CD4-positive, alpha-beta T cell (primary cell): ENCODE data around the gene PEDS1. TPM values are rescaled to one million over a fixed set of nuclear protein-coding genes. Genes with fewer than 3 reads are reported as not detected.
"Not testable (repeated sequence)": the region's sequence is repeated elsewhere in the genome, so short reads cannot be mapped to it uniquely, and the experiment has no call there.

ENCODE experiments used
- ATAC-seq: fragments of 200-7000 bp; cut with Tn5 transposase; one replicate; pipeline ENCODE4 v1.10.0; 2022; ENCODE audit warnings: mild to moderate bottlenecking; ENCODE audit not compliant: poor library complexity
- CTCF ChIA-PET: fragments of 350-600 bp; sonication (Branson Sonifier 250); formaldehyde crosslinking; loops from one replicate; lab custom pipeline; 2021; ENCODE audit warnings: antibody characterized with exemption, inconsistent platforms; lab: Charles Lee
- POLR2A ChIA-PET: fragments of 350-600 bp; sonication (Branson Sonifier 250); formaldehyde crosslinking; loops from one replicate; lab custom pipeline; 2021; ENCODE audit warnings: antibody characterized with exemption, inconsistent platforms; lab: Charles Lee
- DNase-seq, 14 experiments: peaks; one replicate each; pipeline ENCODE4 v3.0.0-alpha.2; 2013 to 2020; ENCODE audit warnings: mixed read lengths in 2 of 14
- H3K27ac ChIP-seq, 2 donors: one replicate each; pipeline versions ENCODE4 v1.5.1 to v1.7.0; 2013; ENCODE audit warnings: low read length in 2 of 2, low read depth in 1 of 2, mild to moderate bottlenecking in 1 of 2
- H3K27me3 ChIP-seq, 2 experiments: 1 replicate in 1 of 2; 2 replicates in 1 of 2; pipeline versions ENCODE4 v1.6.1 to v1.7.0; 2013; ENCODE audit warnings: low read length in 2 of 2, control low read depth in 1 of 2, mild to moderate bottlenecking in 1 of 2, moderate library complexity in 1 of 2; ENCODE audit not compliant: insufficient read depth in 2 of 2, control insufficient read depth in 1 of 2
- H3K36me3 ChIP-seq: one replicate; pipeline ENCODE4 v1.6.1; 2013; ENCODE audit warnings: low read length, control low read depth; ENCODE audit not compliant: insufficient read depth
- H3K4me1 ChIP-seq: one replicate; pipeline ENCODE4 v1.6.1; 2013; ENCODE audit warnings: low read length, control low read depth; ENCODE audit not compliant: insufficient read depth
- H3K4me3 ChIP-seq: one replicate; pipeline ENCODE4 v1.5.1; 2013; ENCODE audit warnings: mild to moderate bottlenecking, low read length, moderate library complexity
- H3K9me3 ChIP-seq, 2 experiments: 1 replicate in 1 of 2; 2 replicates in 1 of 2; pipeline versions ENCODE4 v1.6.1 to v1.7.0; 2013; ENCODE audit warnings: low read length in 2 of 2, mild to moderate bottlenecking in 2 of 2, control low read depth in 1 of 2, moderate library complexity in 1 of 2; ENCODE audit not compliant: control insufficient read depth in 1 of 2, insufficient read depth in 1 of 2
- H3K27ac Mint-ChIP-seq: one replicate; pipeline ENCODE4 v1.8.0; 2020; ENCODE audit warnings: mixed read lengths
- H3K27me3 Mint-ChIP-seq: one replicate; pipeline ENCODE4 v1.8.0; 2021; ENCODE audit warnings: mixed read lengths
- H3K36me3 Mint-ChIP-seq: one replicate; pipeline ENCODE4 v1.8.0; 2021; ENCODE audit warnings: low read depth, mixed read lengths
- H3K4me1 Mint-ChIP-seq: one replicate; pipeline ENCODE4 v1.8.0; 2021; ENCODE audit warnings: low read depth, mixed read lengths
- H3K4me3 Mint-ChIP-seq: one replicate; pipeline ENCODE4 v1.8.0; 2020; ENCODE audit warnings: mild to moderate bottlenecking, mixed read lengths
- H3K9me3 Mint-ChIP-seq: one replicate; pipeline ENCODE4 v1.8.0; 2020; ENCODE audit warnings: mixed read lengths
- intact Hi-C, 2 experiments: fragments of 100-400 bp; cut with DNase I in 1 of 2; cut with micrococcal nuclease in 1 of 2; formaldehyde crosslinking; loops; one replicate each; pipeline versions ENCODE4 v1.15.1 to v1.9.0; 2023 to 2025; cut with DNase I, micrococcal nuclease
- total RNA-seq, 174 experiments: library from RNA in 2 of 174; stranded (reverse) in 2 of 174; gene quantifications; one replicate each; pipeline ENCODE4 v1.2.3 and lab custom pipeline; 2021 to 2026
- TF ChIP-seq, protein P1 (sequence below): fragments of 200-600 bp; IDR thresholded peaks from one replicate; pipeline ENCODE4 v1.8.0; 2022; ENCODE audit warnings: antibody characterized with exemption, mild to moderate bottlenecking

Gene PEDS1
- total RNA-seq, 2 experiments from 2014 or later, result 21.3 to 21.9 TPM

- H3K27ac ChIP-seq, result no peak overlapping the region
- POLR2A ChIA-PET, result no interaction called here
- Mint-ChIP-seq H3K9me3 (no peaks in the 10 kb centered on the region), H3K27ac (no peak overlapping the region), H3K4me1 (no peaks in the 10 kb centered on the region), H3K27me3 (peaks cover 17% of the 10 kb centered on the region), H3K4me3 (no peak overlapping the region), H3K36me3 (no peaks in the 10 kb centered on the region)
- intact Hi-C loops, result loop anchor here in 1 of 2 experiments (10.0 kb wide), 1 partner anchor 572 kb away; no protein-coding TSS in a partner anchor
- H3K27me3 ChIP-seq, result peaks cover 0 to 8% of the 10 kb centered on the region in 2 experiments
- no peak for DNase-seq
- no peaks in the 10 kb centered on the region for H3K36me3 ChIP-seq
- H3K4me1 ChIP-seq, result peaks cover 7% of the 10 kb centered on the region
- no peak for ATAC-seq
- no peaks in the 10 kb centered on the region for H3K9me3 ChIP-seq
- CTCF ChIA-PET, result interaction anchor here (0.8 to 7.3 kb wide), 4 partner anchors 13 to 282 kb away, joined by 3 to 62 read pairs (median 5); no protein-coding TSS in a partner anchor
- TF ChIP-seq, protein P1, sequence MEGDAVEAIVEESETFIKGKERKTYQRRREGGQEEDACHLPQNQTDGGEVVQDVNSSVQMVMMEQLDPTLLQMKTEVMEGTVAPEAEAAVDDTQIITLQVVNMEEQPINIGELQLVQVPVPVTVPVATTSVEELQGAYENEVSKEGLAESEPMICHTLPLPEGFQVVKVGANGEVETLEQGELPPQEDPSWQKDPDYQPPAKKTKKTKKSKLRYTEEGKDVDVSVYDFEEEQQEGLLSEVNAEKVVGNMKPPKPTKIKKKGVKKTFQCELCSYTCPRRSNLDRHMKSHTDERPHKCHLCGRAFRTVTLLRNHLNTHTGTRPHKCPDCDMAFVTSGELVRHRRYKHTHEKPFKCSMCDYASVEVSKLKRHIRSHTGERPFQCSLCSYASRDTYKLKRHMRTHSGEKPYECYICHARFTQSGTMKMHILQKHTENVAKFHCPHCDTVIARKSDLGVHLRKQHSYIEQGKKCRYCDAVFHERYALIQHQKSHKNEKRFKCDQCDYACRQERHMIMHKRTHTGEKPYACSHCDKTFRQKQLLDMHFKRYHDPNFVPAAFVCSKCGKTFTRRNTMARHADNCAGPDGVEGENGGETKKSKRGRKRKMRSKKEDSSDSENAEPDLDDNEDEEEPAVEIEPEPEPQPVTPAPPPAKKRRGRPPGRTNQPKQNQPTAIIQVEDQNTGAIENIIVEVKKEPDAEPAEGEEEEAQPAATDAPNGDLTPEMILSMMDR, result no peak
- H3K4me3 ChIP-seq, result no peak overlapping the region
Observed at GRCh38 chr20:50182346-50182745, 28.8 kb upstream of the PEDS1 start.

- H3K4me3 Mint-ChIP-seq, result no peak overlapping the region
- DNase-seq, result no peak
- ChIA-PET POLR2A (interaction anchor here (0.6 to 1.0 kb wide), 2 partner anchors 10 to 16 kb away, joined by 3 to 4 read pairs; no protein-coding TSS in a partner anchor), CTCF (interaction anchor here (1.2 to 7.3 kb wide), 2 partner anchors 47 to 61 kb away, joined by 3 to 62 read pairs; no protein-coding TSS in a partner anchor)
- Histone ChIP-seq H3K9me3 (no peaks in the 10 kb centered on the region), H3K36me3 (no peaks in the 10 kb centered on the region), H3K4me3 (no peak overlapping the region), H3K4me1 (peaks cover 4% of the 10 kb centered on the region), H3K27ac (no peak overlapping the region), H3K27me3 (peaks cover 0 to 8% of the 10 kb centered on the region in 2 experiments)
- H3K9me3 Mint-ChIP-seq, result no peaks in the 10 kb centered on the region
- TF ChIP-seq, protein P1, result no peak
- H3K4me1 Mint-ChIP-seq, result no peaks in the 10 kb centered on the region
- no peaks in the 10 kb centered on the region for H3K36me3 Mint-ChIP-seq
- intact Hi-C loops, result loop anchor here in 1 of 2 experiments (10.0 kb wide), 1 partner anchor 573 kb away; no protein-coding TSS in a partner anchor
- no peak for ATAC-seq
- no peak overlapping the region for H3K27ac Mint-ChIP-seq
- H3K27me3 Mint-ChIP-seq, result peaks cover 17% of the 10 kb centered on the region
Observed at GRCh38 chr20:50181344-50181743, 27.8 kb upstream of the PEDS1 start.

GRCh38 chr20:50178672-50179071 is 25.1 kb upstream of the PEDS1 start:
- not testable (repeated sequence) for H3K27ac Mint-ChIP-seq

More at GRCh38 chr20:50178672-50179071, 25.1 kb upstream of the PEDS1 start:
- not testable (repeated sequence) for H3K4me3 Mint-ChIP-seq, H3K27me3 Mint-ChIP-seq, ATAC-seq, H3K4me1 ChIP-seq, H3K4me3 ChIP-seq, H3K9me3 Mint-ChIP-seq, H3K36me3 Mint-ChIP-seq, H3K4me1 Mint-ChIP-seq, DNase-seq, H3K9me3 ChIP-seq, H3K27me3 ChIP-seq, H3K36me3 ChIP-seq, H3K27ac ChIP-seq
- POLR2A ChIA-PET, result interaction anchor here (1.8 kb wide), 2 partner anchors 24 to 58 kb away, joined by 5 to 6 read pairs; no protein-coding TSS in a partner anchor
- intact Hi-C loops, result loop anchor here (1.0 to 2.0 kb wide), 2 partner anchors 57 to 200 kb away; no protein-coding TSS in a partner anchor
- CTCF ChIA-PET, result interaction anchor here (0.6 to 7.3 kb wide), 17 partner anchors 8 to 410 kb away, joined by 3 to 62 read pairs (median 3); partner anchors contain the start of genes CEBPB, PEDS1 and UBE2V1
